ENCODE data around the gene PHTF2.

- TF ChIP-seq CTCF (IDR thresholded peaks at IDR 0.05; ENCODE audit: poor library complexity) (no peak), EZH2phosphoT487 (IDR thresholded peaks at IDR 0.05; ENCODE audit: low read depth, severe bottlenecking, unreplicated experiment) (no peak), EZH2 (IDR thresholded peaks at IDR 0.05; ENCODE audit: borderline replicate concordance) (no peak)
These were observed 161.8 kb downstream of the PHTF2 start for GRCh38 chr7:77960336-77960735.

Measured in hepatocyte (in vitro differentiated cells).